Kidney tubule cell (primary cell): ENCODE results near the gene PIR.

ENCODE experiments used
- DNase-seq: peaks from one replicate; pipeline ENCODE4 v3.0.0-alpha.2; 2018; ENCODE audit warnings: low spot score

Gene PIR

DNA sequence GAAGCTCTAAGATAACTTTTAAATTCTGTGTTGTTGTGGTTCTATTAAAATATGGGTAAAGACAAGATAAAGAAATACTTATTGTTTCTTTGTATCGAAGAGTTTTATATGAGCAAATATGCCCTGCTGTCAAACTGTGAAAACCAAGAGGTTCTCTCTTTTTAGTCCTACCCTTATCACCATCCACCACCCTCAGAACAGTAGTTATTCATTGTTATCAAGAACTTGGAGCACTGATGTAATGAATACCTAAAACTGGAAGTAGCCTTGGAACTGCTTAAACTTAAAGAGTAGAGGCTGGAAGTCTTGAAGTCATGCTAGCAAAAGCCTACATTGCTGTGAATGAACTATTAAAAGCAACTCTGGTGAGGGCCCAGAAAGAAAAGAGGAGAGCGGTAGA, 9.2 kb downstream of the PIR start:
- DNase-seq, result no peak

DNA sequence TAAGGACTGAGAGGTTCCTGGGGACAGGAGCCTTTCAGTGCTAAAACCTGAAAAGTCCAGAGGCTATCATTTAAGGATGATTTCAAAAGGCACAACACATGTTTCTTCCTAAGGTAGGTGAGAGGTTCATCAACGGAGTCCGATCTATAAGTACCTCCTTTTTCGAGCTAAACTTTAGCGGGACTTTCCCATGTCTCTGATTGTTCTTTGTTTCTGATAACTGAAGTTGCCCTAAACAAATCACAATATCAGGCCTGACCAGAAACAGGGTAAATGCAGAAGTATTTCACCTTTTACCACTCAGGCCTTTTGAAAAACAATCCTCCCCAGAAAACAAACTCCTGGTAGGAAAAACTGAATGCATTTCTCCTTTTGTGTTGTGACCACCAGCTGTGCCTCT, 17.6 kb downstream of the PIR start:
- DNase-seq, result no peak

DNA sequence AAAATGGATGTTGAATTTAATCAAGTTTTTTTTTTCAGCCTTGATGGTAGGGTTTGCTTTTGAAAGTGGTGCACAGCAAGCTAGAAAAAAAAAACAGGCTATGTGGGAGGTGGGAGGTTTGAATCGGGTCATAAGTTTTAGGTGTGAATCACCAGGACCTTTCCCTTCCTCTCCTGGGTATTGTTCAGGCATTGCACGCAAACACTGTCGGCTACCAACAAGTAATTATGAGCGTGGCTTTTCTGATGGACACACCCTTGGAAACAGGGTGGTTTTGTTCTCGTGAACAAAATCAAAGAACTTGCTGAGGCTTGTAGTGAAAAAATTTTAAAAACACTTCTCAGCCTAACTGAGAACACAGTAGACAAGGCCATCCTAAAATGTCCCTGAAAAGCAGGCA, 18.1 kb downstream of the PIR start:
- peak; percentile 38 for DNase-seq

DNA sequence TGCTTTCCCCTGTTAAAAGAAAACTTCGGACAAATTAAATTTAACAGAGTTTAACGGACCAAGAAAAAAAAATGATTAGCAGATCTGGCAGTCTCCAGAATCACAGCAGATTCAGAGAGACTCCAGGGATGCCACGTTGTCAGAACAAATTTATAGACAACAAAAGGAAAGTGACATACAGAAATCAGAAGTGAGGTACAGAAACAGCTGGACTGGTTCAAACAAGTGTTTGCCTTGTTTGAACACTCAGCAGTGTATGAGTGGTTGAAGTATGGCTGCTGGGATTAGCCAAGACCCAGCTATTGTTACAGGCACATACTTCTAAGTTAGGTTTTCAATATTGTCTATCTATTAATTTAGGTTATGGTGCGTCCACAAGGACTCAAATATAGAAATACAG, 19.1 kb downstream of the PIR start:
- no peak for DNase-seq

DNA sequence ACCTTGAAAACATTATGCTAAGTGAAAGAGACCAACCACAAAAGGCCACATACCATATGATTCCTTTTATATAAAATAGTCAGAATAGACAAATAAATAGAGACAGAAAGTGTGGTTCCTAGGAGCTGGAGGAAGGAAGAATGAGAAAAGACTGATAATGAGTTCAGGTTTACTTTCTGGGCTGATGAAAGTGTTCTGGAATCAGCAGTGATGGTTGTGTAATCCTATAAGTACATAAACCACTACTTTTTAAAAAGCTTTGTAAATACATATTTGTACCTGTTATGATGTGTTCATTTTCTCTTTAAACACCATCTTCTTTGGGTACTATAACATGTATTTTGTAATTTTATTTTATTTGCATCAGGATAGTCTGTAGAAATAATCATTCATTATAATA, 20.6 kb downstream of the PIR start:
- DNase-seq, result no peak

DNA sequence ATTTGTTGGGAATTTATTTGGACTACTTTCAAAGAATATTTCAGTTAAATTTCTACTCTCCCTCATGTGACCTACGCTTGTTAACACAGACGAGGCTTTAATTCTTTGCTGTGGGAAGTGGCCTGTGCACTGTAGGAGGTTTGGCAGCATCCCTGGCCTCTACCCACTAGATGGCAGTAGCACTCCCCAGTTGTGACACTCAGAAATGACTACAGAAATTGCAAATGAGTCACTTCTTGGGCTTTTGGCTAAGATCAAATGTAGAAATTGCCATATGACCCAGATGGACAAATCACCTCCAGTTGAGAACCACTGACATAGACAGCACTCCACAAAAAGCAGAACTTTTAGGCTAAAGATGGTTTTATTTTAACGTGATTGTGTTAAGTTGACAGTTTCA, 22.1 kb downstream of the PIR start:
- peak; percentile 75 for DNase-seq

DNA sequence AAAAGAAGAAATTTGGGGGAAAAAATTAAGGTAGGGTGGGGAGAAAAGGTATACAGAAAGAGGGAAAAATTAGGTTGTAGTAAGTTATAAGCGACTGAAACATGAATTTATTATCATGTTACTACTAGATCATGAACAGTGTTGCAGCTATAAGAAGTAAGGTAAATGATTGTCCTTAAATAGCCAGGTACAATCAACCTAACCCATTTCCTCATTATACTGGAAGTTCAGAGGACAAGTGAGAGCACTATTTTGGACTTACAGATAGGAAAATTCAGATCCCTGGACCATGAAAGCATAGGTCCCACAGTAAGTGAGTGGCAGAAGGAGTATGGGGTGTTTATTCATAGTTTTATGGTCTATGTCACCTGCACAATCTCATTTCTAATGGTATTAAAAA, 23.5 kb downstream of the PIR start:
- DNase-seq, result no peak

DNA sequence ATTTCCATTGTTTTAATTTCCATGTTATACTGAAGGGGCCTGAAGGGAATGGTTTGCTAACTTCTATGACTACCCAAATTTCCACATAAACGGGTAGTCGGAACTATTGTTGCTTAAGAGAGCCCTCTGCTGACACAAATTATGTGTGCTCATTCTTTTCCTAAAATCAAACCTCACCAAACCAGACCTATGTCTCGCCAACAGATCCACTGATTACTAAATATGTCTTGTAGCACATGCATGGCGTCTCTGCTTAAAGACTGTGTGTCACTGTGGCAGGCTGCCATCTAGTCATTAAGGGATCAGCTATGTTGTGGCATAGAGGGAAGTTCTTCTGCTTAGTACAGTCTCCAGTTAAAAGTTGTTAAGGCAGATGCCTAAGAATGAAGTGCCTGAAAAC, 25.1 kb downstream of the PIR start:
- peak; percentile 41 for DNase-seq

DNA sequence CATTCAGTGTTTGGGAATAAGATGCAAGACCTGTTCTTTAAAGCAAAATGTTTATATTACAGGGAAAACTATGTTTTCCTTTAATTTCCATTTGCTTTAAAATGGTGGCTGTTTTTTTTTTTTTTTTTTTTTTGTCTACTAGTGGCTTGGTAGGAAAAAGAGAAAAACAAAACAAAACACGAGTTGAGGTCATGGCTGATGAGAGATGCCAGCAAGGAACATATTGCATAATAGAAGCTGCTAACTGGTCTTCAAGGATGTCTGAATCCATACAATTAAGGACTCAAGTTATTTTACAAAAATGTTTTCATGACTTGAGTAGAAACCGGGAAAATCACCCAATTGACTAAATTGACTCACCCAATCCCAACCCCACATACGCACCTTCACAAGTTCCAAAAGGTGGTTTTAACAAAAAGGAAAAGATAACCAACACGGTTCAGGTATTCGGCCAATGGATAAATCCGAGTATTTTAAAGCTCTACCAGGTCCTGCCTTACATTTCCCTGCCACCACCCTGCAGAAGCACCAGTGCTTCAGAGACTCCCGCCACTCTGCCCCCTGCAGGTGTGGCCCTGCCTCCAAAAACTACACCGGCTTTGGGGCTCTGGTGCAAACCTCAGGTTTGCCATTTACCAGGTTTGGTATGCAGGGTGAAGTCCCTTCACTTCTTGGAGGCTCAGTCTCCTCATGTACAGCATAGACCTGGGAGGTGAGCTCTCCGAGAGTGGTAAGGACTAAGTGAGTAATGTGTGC, 27.1 kb downstream of the PIR start:
- no peak for DNase-seq

DNA sequence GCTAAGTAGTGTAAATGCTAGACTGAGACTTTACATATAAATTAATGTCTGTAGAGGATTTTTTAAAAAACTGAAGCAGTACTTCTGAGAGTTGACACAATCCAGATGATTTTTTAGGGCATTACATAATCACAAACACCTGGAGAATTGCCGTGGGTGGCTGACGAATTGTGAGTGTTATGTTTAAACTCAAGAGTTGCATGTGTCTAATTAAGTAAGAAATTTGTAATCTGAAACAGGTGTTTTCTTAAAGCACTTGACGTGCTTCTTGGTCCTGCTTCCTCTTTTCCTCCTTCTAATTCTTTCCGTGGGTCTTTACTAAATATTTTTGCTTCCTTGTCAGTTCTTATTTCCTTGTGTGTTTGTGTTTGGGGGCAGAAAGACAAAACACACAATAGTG, 27.8 kb downstream of the PIR start:
- no peak for DNase-seq

DNA sequence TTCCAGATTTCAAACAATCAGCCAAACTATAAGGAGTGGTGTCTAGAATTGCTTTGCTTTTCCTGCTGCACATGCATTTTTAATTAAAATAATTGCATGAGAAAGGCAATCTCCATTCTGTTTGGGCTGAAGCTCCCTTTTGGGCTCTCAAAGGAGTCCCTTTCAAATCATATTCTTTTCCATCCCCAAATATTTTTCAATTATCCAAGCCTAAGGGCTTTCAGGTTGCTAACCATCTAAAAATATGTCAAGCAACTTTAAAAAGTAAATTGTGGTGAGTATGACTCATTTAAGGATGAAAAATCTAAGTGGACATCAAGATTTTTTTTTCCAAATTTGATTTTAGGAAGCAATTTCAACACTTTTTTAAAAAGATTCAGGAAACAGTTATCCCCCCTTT, 28.4 kb downstream of the PIR start:
- no peak for DNase-seq

DNA sequence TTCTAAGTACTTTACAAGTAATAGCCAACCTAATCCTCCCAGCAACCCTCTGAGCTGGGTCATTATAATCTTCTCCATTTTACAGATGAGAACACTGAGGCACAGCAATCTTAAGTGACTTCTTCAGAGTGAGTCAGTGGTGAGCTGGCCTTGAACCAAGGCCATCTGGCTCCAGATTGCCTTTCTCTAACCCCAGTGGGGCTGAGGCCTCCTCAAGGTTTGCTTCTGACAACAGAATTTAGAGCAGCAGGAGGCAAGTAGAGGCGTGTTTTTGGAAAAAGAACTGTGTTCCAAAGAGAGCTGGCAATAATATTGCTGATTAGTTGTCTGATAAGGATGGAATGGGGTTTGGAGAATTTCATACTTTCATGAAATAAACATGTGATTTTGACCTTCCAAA, 41.2 kb downstream of the PIR start:
- no peak for DNase-seq

DNA sequence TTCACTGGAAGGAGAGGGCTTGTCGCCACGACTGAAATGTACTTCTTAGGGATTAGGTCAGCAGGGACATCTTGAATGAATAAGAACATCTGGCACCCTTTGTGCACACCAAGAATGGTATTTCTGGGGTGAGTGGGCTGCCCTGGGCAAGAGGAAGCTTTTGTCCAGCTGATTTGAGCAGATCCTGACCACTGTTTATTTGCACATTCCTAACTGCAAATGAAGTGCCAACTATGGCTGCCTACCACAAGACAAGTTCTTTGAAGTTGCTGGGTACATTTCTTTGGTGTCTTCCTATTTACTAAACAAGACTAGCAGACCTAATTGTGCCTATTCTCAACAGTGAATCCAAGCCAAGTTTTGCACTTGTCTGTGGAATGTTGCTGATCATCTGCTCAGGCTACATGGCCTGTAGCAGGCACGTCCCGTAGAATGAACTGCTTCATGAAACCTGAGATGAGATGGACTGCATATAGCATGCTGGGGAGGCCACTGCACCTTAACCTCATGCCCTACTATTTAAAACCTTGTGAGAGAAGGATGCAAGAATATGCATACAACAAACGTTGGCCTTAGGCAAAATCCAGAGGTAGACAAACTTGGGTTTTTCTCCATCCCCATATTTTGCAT, 45.0 kb downstream of the PIR start:
- peak; percentile 25 for DNase-seq

DNA sequence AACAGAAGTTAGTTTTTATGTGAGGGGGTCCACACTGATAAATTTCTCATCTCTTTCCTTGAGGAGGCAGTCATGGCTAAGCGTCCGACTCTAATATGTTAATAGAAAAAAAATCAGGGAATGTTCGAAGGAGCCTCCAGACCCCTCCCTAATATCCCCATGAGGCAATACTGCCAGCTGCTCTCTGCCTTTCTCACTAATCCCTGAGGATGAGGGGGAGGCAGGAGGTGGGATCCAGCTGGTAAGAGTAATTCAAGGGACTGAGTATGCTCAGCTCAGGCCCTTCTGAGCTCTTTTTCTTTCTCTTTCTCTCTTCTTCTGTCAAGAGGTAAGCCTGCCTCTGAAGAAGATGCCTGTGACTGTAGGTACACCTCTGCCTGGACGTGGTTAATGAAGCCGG, 51.7 kb downstream of the PIR start:
- no peak for DNase-seq

DNA sequence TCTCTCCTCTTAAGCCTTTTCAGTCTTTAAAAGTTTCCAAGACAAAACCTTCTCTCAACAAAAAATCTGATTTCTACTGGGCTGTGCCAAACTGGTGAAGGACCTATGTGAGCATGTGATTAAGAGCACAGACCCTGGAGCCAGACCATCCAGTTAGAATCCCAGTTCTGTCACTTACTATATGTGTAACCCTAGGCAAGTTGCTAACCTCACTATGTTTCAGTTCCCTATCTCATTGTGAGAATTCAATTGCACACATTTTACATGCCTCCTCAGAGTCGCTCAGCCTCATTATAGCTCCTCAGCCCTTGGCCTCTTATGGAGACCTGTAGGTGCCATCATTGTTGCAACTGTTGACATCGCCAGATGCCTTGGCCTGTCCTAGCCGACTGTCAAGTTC, 54.8 kb downstream of the PIR start:
- no peak for DNase-seq

DNA sequence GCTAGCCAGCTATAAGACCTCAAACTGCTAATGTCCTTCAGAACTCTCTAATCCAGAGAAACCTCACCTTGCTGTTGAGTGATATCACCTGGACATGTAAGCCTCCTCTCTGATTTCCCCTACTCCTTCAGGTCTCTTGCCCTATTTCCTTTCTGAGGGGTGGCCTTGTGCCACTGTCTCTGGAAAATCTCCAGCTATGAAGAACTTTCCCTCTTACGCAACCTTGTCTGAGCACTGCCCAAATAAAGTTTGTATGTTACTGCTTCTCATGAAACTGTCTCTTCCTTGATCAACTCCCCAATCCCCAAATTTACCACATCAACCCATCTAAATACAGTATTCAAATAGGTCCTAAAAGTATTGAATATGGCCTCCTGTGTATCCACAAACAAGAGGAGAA, 55.4 kb downstream of the PIR start:
- DNase-seq, result no peak

DNA sequence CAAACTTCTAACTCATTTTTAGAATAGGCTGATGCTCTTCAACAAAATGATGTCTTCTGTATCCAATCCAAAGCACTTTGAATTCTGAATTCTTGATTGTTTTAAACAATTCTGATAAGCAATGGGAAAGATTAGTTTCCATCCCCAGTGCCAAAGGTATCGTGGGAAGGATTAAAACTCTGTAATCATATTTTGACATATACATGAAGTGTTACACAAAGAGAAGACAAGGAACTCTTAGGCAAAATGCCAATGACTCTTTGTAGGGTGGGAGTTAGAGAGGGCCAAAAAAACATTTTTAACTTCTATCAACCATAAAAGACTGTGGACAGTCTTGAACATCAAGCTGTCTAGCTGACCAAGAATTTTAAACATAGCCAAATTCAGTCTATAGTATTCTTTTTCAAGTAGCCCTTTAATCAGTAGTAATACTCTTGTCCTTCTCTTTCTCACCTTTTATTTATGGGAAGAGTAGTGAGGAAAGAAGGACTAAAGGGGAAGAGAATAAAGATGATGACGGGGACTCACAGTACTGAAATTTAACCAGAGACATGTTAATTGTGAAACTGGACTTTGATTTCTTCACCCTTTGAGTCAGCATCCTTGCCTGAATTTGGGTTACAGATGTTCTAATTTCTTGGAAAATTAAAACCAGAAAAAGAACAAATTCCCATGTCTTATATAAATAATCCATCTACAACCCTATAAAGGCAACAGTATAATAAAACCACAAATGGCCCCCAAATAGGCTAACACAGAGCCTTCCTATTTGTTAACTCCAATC, 57.1 kb downstream of the PIR start:
- no peak for DNase-seq

DNA sequence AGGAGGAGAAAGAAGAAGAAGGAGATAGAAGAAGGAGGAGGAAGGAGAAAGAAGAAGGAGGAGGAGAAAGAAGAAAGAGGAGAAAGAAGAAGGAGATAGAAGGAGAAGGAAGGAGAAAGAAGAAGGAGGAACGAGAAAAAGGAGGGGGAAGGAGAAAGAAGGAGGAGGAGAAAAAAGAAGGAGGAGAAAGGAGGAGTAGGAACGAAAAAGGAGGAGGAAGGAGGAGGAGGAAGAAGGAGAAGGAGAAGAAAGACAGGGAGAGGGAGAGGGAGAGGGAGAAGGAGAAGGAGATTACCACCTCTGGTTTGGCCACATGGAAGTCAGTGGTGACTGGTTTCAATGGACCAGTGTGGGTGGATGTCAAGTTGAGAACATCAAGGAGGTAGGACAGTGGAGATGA, 58.9 kb downstream of the PIR start:
- DNase-seq, result no peak

DNA sequence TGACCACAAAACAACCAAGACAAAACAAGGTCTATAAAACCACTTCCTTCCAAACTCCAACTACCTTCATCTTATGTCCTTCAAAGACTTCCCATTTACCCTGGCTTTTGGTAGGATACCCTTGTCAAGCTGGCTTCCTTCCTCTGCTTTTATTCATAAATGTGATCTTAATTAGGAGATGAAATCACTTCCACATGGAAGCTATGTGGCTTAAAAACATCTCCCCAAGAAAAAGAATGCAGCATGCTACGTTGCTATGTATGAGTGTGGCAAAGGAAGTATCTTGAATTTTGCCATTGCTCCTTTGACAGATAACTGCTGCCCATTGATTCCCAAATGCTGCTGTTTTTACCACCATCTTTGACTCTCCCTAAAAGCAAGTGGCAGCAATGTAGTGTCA, 62.5 kb downstream of the PIR start:
- no peak for DNase-seq

DNA sequence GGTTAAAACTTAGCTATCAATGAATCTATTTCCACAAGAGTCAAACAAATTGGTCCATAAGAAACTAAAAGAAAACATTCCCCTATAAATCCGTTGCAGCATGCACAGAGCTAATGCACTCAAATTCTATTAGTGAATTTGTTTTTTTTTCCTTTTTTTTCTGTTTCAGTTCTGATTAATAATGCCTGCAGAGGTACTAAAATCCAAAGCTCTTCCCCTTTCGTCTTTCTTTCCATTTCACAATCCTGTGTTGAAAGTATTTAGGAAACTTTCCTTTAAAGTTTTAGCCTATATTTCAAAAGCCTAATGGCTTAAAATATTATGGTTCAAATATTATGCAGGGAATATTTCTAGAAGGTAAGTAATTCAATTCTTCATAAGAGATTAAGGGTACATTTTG, 63.1 kb downstream of the PIR start:
- DNase-seq, result no peak

DNA sequence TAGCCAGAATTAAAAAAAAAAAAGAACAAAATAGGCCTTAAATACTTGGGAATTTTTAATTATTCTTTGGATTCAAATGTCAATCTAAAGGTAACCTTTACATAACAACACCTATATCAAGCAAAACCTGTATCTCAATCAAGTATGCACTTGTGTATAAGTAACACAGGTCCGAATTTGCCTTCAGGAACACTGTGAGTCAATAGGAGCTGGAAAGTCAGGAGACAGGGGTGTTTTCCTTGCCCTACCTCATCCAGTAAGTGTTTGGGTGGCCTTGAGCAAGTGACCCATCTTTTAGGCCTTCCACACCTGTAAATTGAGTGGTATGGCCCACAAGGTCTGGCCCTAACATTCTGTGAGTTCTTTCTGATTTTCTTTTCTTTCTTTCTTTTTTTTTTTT, 68.1 kb downstream of the PIR start:
- DNase-seq, result no peak

DNA sequence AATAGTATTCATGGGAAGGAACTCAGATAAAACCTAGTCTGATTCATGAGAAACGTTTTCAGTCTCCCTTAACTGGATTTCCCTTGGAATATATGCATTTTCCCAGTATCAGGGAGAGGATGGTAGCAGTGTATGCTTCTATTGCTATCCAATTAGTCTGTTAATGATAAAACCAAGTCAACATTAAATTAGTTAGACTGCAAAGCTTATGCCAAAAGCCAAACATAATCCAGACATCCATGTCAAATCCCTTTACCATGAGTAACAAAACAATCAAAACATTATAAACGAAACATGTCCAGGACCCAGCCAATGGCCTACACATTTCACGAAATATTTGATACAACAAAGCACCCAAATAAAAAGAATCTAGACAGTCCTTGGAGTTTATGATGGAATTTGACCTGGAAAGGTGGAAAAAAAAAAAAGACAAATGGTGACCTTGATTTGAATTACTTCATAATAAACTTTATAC, 74.4 kb downstream of the PIR start:
- DNase-seq, result no peak

DNA sequence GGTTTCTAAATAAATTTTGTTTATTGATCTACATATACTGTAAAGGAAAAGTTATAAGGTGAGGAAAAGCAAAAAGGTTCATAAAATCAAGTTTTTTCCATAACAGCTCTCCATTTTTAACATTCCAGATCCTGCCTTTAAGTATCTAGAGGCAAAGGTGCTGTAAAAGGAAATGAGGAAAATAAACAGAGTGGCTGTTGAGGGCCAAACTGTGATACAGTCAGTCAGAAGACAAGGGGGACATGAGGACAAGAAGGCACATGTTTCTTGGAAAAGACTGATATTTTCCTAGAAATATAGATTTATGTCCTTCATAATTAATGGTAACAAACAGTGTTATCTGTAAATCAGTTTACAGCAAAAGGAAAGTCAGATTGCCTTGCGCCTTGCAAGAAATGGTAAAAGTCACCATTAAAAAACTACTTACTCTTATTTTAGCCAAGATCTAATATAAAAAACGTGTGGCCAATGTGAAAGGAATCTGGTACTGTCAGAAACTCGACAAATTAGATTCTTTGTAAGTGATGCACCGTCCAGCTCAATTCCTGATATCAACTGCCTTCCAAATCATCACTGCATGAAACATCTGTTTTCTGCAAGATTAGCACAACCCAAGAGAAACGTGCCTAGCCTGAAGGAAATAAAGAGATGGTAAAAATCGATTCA, 75.0 kb downstream of the PIR start:
- DNase-seq, result no peak
